HG02981 (cell line): ENCODE measurements around the gene ITGAV.
"Not testable (repeated sequence)": the region's sequence is repeated elsewhere in the genome, so short reads cannot be mapped to it uniquely, and the experiment has no call there.

Experiments
- ATAC-seq: cut with Tn5 transposase; IDR thresholded peaks from one replicate; pipeline ENCODE4 v1.9.1; 2021; ENCODE audit warnings: mild to moderate bottlenecking, moderate library complexity; ENCODE audit not compliant: unreplicated experiment

ITGAV gene

DNA sequence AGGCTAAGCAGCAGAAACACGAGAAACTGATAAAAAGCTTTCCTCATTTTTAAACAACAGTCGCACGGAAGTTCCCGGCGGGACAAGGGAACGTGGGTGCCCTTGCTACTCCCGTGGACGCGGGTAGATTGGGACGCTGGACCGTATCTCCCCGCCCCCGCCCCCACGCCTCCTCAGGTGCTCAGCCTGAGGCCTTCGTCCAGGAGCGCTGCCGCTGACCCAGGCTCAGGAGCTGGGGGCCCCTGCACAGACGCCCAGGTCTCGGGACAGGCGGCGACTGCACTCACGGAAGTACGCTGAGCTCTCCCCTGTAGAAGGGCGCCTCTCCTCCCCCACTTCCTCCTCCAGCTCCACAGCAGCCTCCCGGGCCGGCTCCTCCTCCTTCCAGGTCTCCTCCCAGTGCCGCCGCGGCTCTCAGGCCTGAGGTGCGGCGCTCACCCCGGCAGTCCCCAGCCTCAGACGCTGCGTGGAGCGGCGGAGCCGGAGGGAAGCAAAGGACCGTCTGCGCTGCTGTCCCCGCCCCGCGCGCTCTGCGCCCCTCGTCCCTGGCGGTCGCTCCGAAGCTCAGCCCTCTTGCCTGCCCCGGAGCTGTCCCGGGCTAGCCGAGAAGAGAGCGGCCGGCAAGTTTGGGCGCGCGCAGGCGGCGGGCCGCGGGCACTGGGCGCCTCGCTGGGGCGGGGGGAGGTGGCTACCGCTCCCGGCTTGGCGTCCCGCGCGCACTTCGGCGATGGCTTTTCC lies at the start of gene ITGAV:
TSS of gene ITGAV (plus strand) at position 445 of the 738 bp plus-strand sequence. CDS start at position 728, 283 bp downstream.
- peak; percentile 93 for ATAC-seq

DNA sequence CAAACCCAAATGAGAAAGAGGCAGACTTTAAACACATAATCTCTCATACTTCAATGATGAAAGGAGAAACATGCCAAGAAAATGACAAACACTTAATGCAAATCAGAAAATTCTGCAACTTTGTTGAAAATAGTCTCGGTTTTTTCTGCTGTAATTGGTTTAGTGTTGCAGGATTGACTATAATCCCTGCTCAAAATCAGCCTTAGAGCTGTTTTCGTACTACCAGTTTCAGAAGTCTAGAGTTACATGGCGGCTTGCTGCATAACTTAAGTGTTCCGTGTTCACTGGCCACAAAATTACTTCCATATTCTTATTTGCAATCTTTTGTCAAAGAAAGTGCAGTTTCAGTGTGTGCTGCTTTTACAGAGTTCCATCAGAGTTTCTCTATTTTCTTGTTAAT lies 48.9 kb upstream of the ITGAV start:
- no peak for ATAC-seq

DNA sequence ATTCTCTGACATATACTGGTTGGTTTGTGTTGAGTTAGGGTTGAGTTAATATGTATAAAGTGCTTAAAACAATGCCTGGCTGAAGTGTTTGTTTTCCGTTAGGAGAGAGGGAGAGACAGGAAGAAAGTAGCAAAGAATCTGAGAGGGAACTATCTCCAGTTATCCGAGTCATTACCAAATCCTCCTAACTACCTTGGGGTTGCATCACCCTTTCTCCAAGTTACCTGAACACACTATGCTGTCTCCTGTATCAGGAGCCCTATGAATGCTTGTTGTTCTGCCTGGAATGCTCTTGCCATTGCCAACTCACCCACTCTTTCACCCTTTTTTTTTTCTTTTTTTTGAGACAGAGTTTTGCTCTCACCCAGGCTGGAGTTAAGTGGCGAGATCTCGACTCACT lies 47.9 kb upstream of the ITGAV start:
- ATAC-seq: no peak

DNA sequence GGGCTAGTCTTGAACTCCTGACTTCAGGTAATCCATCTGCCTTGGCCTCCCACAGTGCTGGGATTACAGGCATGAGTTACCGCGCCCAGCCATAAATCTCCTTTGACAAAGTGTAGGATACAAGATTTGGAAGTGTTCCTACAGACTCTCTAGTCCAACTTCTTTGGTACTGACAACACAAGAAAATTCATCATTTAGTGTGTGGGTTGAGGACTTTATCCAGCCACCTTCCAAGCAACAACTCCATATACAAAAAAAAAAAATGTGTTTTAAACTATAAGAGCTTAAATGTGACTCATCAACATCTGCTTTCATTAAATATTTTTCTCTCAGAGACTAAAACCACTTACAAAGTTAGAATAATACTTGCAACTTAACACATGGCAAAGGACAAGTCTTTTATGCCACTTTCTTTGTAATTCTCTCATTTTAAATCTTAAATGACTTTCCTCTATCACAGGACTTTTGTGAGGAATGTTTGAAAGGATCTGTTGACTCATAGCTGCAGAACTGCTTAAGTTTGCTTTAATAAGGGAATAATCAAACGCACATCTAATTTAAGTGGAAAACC lies 46.2 kb upstream of the ITGAV start:
- no peak for ATAC-seq

DNA sequence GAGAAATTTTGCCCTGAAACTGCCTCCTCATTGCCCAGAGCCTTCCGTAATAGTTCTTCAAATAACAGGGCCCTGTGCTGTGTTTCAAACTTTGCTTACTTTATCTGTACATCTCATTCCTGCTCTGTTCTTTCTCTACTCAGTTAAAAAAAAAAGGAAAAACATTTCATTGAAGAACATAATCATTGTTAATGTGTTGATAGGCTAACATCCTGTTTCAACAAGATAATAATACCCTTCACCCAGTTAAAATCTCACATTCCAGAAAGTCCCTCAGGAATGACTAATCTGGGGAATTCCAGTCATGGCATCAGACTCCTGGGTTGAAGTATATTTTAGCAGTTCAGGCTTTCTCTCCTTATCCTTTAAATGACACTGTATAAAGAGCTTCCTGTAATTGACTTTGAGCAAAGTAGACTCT lies 45.6 kb upstream of the ITGAV start:
- peak; percentile 41 for ATAC-seq

DNA sequence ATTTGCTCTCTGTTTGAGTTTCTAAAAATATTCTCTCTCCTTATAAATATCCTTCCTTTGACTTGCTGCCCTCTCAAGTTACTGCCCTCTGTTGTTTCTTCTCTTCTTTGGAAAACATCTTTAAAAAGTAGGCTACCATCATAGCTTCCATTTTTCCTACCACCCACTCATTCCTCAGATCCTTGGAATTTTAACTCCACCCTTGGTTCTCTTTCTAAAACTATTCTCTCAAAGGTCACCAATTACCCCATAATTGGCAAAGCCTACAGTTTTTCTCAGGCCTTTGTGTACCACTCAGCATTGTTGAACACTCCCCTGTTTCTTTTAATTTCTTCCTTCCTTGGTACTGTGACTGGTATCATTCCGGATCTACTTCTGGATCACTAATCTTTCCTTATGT lies 43.0 kb upstream of the ITGAV start:
- ATAC-seq: no peak

DNA sequence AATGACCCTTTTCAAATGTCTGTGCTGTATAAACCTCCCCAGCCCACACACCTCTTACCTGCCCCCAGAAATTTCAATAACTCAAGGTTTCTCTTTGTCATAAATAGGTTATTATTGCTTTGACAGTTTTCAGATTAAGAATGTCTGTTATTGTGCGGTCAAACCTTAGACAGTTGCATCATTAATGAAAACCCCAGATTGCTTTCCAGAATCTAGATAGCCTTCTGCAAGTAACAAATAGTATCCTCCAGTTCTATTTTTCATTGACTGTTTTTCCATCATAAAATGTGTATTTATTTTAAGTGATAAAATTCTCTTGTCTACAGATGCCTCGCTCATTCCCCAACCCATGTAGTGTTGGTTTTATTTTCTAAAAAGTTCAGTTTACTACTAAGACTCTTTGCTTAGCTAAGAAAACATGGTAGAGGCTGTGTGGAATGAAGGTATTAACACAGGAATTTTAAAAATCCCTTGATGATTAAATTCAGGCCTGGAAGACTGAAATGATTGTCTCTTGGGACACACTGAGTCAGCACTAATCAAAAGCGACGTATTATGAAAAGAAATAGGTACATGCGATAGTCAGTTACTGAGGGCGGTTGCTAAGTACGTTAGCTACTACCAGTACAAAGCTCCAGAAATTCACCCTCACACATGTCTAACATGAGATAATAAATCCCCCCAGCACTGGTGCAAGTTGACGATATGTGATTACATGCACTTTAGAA lies 38.4 kb upstream of the ITGAV start:
- no peak for ATAC-seq

DNA sequence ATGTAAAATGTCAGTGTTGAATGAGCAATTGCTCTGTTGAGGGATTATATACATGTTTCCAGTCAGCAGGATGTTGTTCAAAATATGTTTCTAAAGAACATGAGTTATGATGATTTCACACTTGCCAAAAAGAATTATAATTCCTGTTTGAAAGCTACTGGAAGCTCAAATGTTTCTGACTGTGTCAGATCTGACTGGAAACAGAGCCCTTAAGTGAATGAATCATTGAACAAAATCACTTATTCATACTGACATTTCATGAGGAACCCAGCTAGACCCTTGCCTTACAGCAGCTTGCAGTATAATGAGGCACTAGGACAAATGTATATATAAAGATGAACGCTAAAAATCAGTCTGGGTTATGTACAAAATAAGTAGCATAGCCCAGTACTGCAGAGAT lies 35.4 kb upstream of the ITGAV start:
- no peak for ATAC-seq

DNA sequence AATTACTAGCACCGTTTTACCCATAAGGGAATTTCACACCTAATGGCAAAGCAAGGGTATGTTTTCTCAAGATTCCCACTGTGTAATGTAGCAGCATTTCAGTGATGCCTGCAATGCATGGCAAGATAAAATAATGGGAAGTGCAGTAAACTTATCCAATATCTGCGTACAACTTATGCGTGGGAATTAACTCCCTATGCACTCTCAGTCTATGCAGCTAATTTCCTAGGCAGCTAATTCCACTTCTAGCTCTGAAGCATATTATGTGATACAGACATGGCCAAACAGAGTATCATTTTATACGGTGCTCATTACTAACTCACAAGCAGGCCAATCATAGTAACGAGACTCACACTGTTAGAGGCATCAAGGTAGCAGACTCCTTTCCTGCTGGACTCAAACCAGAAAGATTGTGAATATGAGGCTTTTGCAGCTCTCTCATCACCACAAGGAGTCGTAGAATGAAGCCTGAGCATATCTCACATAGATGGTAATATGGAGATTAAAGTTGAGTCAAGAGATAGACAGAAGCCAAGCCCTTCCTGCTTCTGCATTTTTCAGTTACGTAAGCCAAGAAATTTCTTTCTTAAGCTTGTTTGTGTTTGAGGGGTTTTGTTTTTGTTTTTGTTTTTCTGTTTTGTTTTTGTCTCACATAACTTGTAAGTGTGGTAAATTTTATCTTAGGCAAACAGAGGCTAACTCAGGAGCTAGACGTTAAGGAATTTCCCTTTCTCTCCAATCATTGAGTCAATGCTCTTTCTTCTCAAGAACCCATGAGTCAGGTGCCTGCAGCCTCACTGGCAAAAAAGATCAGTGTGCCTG lies 34.8 kb upstream of the ITGAV start:
- no peak for ATAC-seq

DNA sequence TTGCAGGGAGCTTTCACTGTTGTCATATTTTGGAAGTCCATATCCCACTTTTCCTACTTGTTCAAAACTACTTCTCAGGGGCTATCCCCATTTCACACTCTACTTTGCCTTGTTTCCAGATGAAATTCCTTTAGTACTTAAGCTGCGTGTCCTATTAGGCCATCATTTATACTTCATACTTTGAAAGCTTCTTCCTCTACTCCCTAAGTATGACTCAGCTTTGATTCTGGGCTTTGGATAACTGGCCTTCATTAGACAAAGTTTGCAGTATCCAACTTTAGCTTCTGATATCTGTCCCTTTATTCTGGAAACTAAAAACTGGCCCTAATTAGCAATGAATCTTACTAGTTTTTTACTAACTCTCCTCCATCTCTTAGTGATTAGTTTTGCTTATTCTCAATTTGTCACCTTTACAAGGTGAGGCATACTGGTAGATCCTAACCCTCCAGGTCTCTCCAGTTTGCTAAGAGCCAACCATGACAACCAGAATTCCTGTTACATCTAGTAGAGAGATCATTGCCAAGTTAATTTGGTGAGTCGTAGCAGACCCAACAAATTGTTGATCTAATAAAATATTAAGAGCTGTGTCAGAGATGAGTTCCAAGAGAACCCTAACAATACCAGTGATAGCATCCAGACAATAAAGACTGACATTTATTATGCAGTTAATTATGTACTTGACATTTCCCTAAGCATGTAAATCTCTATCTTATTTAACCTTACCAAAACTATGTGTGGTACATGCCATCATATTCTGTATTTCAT lies 31.2 kb upstream of the ITGAV start:
- no peak for ATAC-seq

DNA sequence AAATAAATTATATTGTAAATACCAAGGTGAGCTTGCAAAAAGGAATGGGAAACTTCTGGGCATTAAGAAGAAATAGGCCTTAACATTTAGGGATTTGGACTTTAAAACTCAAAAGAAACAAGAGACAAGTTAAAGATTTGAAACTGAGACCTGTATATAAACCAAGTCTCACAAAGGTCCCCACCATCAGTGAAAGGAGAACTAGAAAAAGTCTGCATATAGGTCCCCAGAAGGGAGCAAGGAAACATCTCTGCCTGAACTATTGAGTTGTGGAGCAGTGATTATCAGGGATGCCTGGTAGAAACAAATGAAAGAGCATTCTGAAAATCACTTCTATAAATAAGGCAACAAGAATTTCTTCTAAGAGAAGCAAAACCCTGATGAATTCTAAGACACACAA lies 30.5 kb upstream of the ITGAV start:
- peak; percentile 38 for ATAC-seq

DNA sequence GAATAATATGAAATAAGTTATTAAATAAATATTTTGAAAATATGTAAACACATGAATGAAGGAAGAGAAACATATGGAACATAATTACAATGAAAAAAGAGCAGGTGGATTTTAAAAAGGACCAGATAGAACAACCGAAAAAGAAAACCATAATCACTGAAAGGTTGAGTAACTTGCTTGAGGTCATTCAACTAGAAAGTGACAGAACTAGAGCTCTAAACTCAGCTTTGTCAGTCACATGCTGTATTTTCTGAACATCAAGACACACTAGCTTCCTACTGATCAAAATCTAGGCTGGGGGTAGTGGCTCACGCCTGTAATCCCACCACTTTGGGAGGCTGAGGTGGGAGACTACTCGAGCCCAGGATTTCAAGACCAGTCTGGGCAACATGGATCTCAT lies 30.0 kb upstream of the ITGAV start:
- peak; percentile 79 for ATAC-seq

DNA sequence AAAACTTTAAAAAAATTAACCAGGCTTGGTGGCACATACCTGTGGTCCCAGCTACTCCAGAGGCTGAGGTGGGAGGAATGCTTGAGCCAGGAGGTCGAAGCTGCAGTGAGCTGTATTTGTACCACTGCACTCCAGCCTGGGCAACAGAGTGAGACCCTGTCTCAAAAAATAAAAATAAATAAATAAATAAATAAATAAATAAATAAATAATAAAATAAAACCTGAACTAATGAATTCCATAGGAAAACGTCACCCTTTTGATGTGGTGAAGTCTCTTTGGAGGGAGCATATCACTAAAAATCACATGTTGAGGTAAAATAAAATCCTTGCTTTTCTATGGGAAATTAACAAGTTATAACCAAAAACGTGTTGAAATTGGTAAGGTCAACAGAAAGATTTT lies 29.6 kb upstream of the ITGAV start:
- no peak for ATAC-seq

DNA sequence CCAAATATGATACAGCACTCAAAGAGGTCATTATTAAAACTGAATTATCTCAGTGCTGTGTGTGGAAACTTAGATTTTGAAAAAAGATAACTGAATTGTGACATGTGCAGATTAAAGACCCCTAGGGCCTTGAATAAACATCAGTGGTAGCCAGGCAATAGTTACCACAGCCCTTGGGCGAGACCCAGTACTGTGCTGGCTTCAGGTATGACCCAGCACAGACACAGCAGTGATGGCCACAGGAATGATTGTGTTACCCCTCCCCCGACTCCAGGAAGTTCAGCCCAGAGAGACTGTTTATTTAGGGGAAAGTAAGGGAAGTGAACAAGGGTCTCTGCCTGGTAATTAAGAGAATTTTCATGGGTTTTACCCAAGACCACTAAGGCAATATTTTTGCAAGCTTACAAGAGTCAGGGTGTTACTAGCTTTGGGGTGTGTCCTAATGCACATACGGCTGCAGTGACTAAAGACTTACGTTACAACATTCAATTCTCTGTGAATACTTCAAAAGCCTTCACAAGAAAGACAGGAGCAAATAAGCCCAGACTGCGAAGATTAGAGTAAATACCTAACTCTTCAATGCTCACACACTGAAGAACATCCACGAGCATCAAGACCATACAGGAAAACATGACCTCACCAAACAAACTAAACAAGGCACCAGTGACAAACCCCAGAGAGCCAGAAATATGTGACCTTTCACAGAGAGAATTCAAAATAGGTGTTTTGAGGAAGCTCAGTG lies 28.2 kb upstream of the ITGAV start:
- ATAC-seq: no peak

DNA sequence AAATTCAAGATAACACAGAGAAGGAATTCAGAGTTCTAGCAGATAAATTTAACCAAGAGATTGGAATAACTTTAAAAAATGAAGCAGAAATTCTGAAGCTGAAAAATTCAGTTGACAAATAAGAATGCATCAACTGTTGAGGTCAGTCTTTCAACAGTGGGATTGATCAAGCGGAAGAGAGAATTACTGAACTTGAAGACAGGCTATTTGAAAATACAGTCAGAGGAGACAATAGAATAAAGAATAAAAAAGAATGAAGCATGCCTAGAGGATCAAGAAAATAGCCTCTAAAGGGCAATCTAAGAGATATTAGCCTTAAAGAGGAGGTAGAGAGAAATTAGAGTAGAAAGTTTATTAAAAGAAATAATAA lies 27.7 kb upstream of the ITGAV start:
- ATAC-seq: no peak

DNA sequence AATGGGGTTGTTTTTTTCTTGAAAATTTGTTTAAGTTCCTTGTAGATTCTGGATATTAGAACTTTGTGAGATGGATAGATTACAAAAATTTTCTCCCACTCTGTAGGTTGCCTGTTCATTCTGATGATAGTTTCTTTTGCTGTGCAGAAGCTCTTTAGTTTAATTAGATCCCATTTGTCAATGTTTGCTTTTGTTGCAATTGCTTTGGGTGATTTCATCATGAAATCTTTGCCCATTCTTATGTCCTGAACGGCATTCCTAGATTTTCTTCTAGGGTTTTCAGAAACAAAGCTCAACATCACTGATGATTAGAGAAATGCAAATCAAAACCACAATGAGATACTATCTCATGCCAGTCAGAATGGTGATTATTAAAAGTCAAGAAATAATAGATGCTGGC lies 21.3 kb upstream of the ITGAV start:
- ATAC-seq: not testable (repeated sequence)

DNA sequence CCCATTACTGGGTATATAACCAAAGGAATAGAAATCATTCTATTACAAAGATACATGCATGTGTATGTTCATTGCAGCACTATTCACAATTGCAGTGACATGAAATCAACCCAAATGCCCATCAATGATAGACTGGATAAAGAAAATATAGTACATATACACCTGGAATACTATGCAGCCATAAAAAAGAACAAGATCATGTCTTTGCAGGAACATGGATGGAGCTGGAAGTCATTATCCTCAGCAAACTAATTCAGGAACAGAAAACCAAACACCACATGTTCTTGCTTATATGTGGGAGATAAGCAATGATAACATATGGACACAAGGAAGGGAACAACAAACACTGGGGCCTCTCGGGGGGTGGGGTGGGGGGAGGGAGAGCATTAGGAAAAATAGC lies 20.7 kb upstream of the ITGAV start:
- not testable (repeated sequence) for ATAC-seq

DNA sequence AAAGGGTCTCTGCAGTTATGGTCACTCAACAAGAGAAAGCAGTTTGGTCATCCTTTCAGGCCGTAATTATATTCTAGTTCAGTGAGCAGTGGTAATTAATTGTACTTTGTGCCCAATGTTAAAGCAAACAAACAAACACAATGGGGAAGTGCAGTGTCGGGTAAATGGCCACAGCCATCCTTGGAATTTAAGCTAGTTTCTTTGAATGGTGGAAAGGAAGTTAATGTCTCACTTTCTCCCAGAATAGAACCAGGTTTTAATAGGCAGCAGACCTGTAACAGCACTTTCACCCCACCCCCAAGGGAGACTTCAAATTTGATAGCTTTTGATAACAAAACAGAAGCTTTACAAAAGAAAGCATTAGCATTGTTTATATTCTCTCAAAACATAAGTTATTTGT lies 20.0 kb upstream of the ITGAV start:
- no peak for ATAC-seq

DNA sequence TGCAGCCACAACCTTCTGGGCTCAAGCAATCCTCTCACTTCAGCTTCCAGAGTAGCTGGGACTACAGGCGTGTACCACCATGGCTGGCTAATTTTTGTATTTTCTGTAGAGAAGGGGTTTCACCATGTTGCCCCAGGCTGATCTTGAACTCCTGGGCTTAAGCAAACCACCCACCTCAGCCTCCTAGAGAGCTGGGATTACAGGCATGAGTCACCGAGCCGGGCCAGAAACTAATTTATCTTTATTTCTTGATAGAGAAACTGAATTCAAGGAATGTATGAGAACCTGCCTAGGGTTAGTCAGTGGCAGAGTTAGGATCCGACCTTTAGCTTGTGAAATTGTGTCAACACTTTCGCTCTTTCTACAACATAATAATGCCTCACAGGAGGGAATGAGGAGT lies 19.3 kb upstream of the ITGAV start:
- no peak for ATAC-seq

DNA sequence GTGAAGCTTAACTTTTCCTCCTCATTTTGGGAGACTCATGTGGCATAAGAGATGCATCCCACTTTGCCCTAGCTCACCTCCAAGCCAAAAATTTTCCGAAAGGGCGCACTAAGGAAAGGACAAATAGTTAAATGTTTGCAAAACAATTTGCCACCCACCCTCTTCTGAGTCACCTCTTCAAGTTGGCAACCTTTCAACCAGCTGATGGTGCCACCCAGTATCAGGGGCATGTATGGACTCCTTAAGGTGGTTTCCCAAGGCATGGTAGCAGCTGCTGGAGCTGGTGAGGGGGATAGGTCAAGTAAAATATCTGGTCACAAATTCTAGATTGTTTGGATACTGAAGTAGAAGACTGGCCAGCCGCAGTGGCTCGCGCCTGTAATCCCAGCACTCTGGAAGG lies 17.2 kb upstream of the ITGAV start:
- no peak for ATAC-seq
